ENCODE data around the gene TAF8. TPM values are rescaled to one million over a fixed set of nuclear protein-coding genes. Genes with fewer than 3 reads are reported as not detected.
A peak's percentile ranks its signal among the peaks of the same experiment; 100 is the strongest.

TAF8 gene
- total RNA-seq, 4 donors from 2014 or later, result 15.3 to 36.2 (median 21.8) TPM

DNA sequence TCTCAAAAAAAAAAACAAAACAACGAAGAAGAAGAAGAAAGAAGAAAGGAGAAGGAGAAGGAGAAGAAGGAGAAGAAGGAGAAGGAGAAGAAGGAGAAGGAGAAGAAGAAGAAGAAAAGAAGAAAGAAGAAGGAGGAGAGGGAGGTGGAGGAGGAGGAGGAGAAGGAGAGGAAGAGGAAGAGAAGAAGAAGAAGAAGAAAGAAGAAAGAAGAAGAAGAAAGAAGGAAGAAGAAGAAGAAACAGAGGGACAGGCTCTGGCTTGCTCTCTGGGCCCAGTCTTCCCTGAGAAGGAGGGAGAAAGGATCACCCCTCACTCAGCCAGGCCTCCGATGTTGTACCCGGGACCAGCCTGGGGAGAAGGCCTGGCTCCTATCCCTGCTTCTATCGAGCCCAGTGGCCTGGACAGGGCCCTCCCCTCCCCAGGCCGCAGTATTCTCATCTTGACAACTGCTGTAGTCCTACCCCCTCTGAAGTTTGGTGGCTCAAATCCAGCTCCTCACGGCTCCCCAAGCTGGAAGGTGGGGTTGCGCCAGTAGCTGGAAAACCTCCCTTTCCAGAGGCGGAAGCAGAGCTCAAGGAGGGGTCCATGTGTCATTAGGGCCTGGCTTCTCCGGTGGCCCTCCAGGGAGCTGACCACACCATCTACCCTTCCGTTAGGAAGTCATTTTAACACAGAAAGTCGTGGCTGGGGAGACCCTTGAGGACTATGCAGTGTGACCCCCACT lies 73.2 kb downstream of the TAF8 start:
- peaks cover 0 to 4% (median 0%) of the 10 kb centered on the region in 4 donors for H3K36me3 ChIP-seq
- WGBS, 2 donors (ENCODE audit: low coverage in 1 of 2), result 38 to 80% methylated on average over 1 to 11 of the region's 11 CpGs

DNA sequence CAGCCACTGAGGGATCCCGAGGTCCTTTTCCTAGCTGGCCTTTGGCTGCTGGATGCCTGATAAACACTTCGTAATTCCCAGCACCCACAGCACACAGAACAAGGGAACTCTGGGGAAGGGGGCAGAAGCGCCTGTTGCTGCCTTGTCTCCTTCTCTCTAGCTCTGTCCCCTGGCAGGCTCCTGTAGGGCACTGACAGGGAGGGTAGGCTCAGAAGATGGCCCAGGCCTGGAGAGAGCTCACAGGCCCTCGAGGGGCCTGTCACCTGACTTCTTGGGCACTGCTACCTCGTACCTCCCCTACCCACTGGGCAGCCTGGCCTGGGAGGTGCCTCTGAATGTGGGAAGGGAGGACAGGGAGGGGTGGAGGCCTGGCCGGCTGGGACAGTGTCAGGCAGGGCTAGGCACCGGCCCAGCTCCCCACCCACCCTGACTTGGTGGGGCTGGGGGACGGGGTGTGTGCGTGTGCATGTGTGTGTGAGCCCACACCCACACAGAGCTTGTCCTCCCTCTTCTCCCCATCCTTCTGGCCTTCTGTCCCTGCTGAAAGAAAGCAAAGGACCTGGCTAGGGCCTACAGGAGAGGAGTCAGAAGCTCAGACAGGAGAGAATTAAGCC lies 74.0 kb downstream of the TAF8 start:
- H3K36me3 ChIP-seq, result peaks cover 0 to 4% (median 0%) of the 10 kb centered on the region in 4 donors
- H3K4me1 ChIP-seq, result peaks cover 9 to 42% (median 32%) of the 10 kb centered on the region in 4 donors
- H3K4me3 ChIP-seq, result no peak overlapping the region
- in situ Hi-C loops (cut with MboI; ENCODE audit: low pct_ligation_motif_present in 1 of 4, low pct_unique_long_range_greater_than_20kb in 1 of 4, low sequenced_read_pairs in 3 of 4), result no loop called here
- H3K27me3 ChIP-seq, result no peaks in the 10 kb centered on the region
- peak overlapping the region in 3 of 4 donors; percentile 85 to 90 (median 89) for H3K27ac ChIP-seq
- TF ChIP-seq, protein P1, sequence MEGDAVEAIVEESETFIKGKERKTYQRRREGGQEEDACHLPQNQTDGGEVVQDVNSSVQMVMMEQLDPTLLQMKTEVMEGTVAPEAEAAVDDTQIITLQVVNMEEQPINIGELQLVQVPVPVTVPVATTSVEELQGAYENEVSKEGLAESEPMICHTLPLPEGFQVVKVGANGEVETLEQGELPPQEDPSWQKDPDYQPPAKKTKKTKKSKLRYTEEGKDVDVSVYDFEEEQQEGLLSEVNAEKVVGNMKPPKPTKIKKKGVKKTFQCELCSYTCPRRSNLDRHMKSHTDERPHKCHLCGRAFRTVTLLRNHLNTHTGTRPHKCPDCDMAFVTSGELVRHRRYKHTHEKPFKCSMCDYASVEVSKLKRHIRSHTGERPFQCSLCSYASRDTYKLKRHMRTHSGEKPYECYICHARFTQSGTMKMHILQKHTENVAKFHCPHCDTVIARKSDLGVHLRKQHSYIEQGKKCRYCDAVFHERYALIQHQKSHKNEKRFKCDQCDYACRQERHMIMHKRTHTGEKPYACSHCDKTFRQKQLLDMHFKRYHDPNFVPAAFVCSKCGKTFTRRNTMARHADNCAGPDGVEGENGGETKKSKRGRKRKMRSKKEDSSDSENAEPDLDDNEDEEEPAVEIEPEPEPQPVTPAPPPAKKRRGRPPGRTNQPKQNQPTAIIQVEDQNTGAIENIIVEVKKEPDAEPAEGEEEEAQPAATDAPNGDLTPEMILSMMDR (IDR thresholded peaks at IDR 0.05), result no peak
- intact Hi-C loops (cut with DNase I; ENCODE audit: low total_unique reads), result no loop called here
- H3K9me3 ChIP-seq, result no peaks in the 10 kb centered on the region
- WGBS, 2 donors (ENCODE audit: low coverage in 1 of 2), result 67% methylated on average over 8 of the region's 9 CpGs; no CpG with 5 or more reads in 1 of the 2 donors
- DNase-seq, result no peak

More for the DNA sequence above, 73.2 kb downstream of the TAF8 start:
- TF ChIP-seq, protein P1 (IDR thresholded peaks at IDR 0.05), result no peak
- no peak for DNase-seq
- intact Hi-C loops (cut with DNase I; ENCODE audit: low total_unique reads) (no loop called here), in situ Hi-C loops (cut with MboI; ENCODE audit: low pct_ligation_motif_present in 1 of 4, low pct_unique_long_range_greater_than_20kb in 1 of 4, low sequenced_read_pairs in 3 of 4) (no loop called here)
- H3K9me3 ChIP-seq, result no peaks in the 10 kb centered on the region
- H3K4me3 ChIP-seq, result no peak overlapping the region
- peaks cover 10 to 49% (median 34%) of the 10 kb centered on the region in 4 donors for H3K4me1 ChIP-seq
- H3K27ac ChIP-seq, result peak overlapping the region; percentile 85 to 91 (median 90)
- no peaks in the 10 kb centered on the region for H3K27me3 ChIP-seq

DNA sequence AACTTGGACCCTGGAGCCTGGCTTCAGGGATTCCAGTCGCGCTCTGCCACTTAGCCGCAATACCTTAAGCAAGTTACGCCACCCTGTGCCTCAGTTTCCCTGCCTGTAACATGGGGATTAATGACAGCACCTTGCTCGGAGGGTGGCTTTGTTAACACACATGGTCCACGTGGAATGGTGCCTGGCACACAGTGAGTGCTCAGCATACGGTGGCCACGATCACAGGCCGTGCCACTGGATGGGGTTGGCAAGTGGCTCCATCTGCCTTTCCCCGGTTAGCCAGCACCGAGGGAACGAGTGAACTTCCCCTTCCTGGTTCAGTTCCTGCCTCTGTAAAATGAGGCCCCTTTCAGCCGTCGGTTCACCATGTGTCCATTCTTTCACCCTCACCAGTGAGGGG lies 74.9 kb downstream of the TAF8 start:
- in situ Hi-C loops (cut with MboI; ENCODE audit: low pct_ligation_motif_present in 1 of 4, low pct_unique_long_range_greater_than_20kb in 1 of 4, low sequenced_read_pairs in 3 of 4) (no loop called here), intact Hi-C loops (cut with DNase I; ENCODE audit: low total_unique reads) (no loop called here)
- Histone ChIP-seq H3K27ac (no peak overlapping the region), H3K36me3 (peaks cover 0 to 4% (median 0%) of the 10 kb centered on the region in 4 donors), H3K4me3 (no peak overlapping the region), H3K9me3 (no peaks in the 10 kb centered on the region), H3K4me1 (peaks cover 9 to 35% (median 26%) of the 10 kb centered on the region in 4 donors), H3K27me3 (no peaks in the 10 kb centered on the region)
- 90% methylated on average over 14 of the region's 14 CpGs; no CpG with 5 or more reads in 1 of the 2 donors for WGBS, 2 donors (ENCODE audit: low coverage in 1 of 2)
- DNase-seq, result no peak
- TF ChIP-seq, protein P1 (IDR thresholded peaks at IDR 0.05), result no peak
- TF ChIP-seq EP300 (IDR thresholded peaks at IDR 0.05; ENCODE audit: low read depth) (no peak), POLR2A (IDR thresholded peaks at IDR 0.05) (no peak), POLR2AphosphoS5 (IDR thresholded peaks at IDR 0.05) (no peak)

DNA sequence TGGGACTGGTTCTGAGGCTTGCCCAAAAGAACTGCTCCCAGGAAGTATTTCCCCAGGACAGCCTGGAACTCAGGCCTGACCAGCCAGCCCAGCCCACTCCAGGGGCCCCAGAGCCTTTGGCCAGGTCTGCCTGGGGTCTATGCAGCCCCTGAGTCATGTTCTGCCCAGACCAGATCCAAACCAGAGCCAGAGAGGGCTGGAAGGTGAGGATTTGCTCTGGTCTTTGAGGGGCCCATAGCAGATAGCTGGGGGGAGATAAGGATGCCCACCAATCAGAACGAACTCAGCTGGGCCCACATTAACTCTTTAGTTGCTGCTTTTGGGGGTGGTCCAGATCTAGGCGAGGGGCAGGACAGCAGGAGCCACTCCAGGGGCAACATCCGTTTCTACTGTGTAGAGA lies 75.3 kb downstream of the TAF8 start:
- peaks cover 0 to 4% (median 0%) of the 10 kb centered on the region in 4 donors for H3K36me3 ChIP-seq
- no peak for DNase-seq
- no peaks in the 10 kb centered on the region for H3K27me3 ChIP-seq
- H3K27ac ChIP-seq, result no peak overlapping the region
- H3K4me1 ChIP-seq, result peaks cover 8 to 35% (median 24%) of the 10 kb centered on the region in 4 donors
- TF ChIP-seq POLR2AphosphoS5 (IDR thresholded peaks at IDR 0.05) (no peak), POLR2A (IDR thresholded peaks at IDR 0.05) (no peak), EP300 (IDR thresholded peaks at IDR 0.05; ENCODE audit: low read depth) (no peak)
- TF ChIP-seq, protein P1 (IDR thresholded peaks at IDR 0.05), result no peak
- intact Hi-C loops (cut with DNase I; ENCODE audit: low total_unique reads) (no loop called here), in situ Hi-C loops (cut with MboI; ENCODE audit: low pct_ligation_motif_present in 1 of 4, low pct_unique_long_range_greater_than_20kb in 1 of 4, low sequenced_read_pairs in 3 of 4) (no loop called here)
- H3K9me3 ChIP-seq, result no peaks in the 10 kb centered on the region
- 60 to 80% methylated on average over 3 of the region's 3 CpGs for WGBS, 2 donors (ENCODE audit: low coverage in 1 of 2)
- no peak overlapping the region for H3K4me3 ChIP-seq
